SJCRH30 (cell line): ENCODE measurements around the gene PNPLA7. TPM values are rescaled to one million over a fixed set of nuclear protein-coding genes. Genes with fewer than 3 reads are reported as not detected.
"Not testable (repeated sequence)": the region's sequence is repeated elsewhere in the genome, so short reads cannot be mapped to it uniquely, and the experiment has no call there.

ENCODE experiments used
- DNase-seq, 2 experiments: peaks; one replicate each; pipeline ENCODE4 v3.0.0-alpha.2; 2015 to 2020
- H3K27ac ChIP-seq: fragments of 250-450 bp; sonication (Bioruptor Pico); 2 replicates; pipeline ENCODE4 v1.5.1; 2020; ENCODE audit warnings: mild to moderate bottlenecking, moderate library complexity
- H3K27me3 ChIP-seq: fragments of 250-450 bp; sonication (Bioruptor Pico); 2 replicates; pipeline ENCODE4 v1.5.1; 2020; ENCODE audit warnings: mild to moderate bottlenecking, moderate library complexity
- H3K36me3 ChIP-seq: fragments of 250-450 bp; sonication (Bioruptor Pico); 2 replicates; pipeline ENCODE4 v1.5.1; 2020; ENCODE audit warnings: mild to moderate bottlenecking, moderate library complexity
- H3K4me1 ChIP-seq: fragments of 250-450 bp; sonication (Bioruptor Pico); 2 replicates; pipeline ENCODE4 v1.5.1; 2020; ENCODE audit warnings: mild to moderate bottlenecking, moderate library complexity
- H3K4me3 ChIP-seq: fragments of 250-450 bp; sonication (Bioruptor Pico); 2 replicates; pipeline ENCODE4 v1.5.1; 2020; ENCODE audit warnings: mild to moderate bottlenecking, moderate library complexity
- H3K9me3 ChIP-seq: fragments of 250-450 bp; sonication (Bioruptor Pico); replicated peaks from 2 replicates; pipeline ENCODE4 v1.5.1; 2020; ENCODE audit warnings: mild to moderate bottlenecking, moderate library complexity
- total RNA-seq: library from RNA; depleted of rRNA; stranded (reverse); fragments of >200 nt; shearing (Covaris generic); gene quantifications from 2 replicates; pipeline ENCODE4 v1.2.3, GENCODE V29; 2014

Gene PNPLA7
- total RNA-seq, 1 experiment from 2014 or later: 0.14 TPM

- Histone ChIP-seq H3K9me3 (no peaks in the 10 kb centered on the region), H3K36me3 (no peaks in the 10 kb centered on the region), H3K27ac (no peak overlapping the region), H3K27me3 (no peaks in the 10 kb centered on the region), H3K4me3 (no peak overlapping the region), H3K4me1 (no peaks in the 10 kb centered on the region)
- DNase-seq: no peak
Measured at GRCh38 chr9:137540536-137540935, 9.7 kb downstream of the PNPLA7 start.

GRCh38 chr9:137538058-137538457 is 12.1 kb downstream of the PNPLA7 start:
- H3K4me3 ChIP-seq: no peak overlapping the region
- no peak for DNase-seq
- H3K4me1 ChIP-seq: no peaks in the 10 kb centered on the region
- no peaks in the 10 kb centered on the region for H3K27me3 ChIP-seq
- H3K9me3 ChIP-seq: no peaks in the 10 kb centered on the region
- no peaks in the 10 kb centered on the region for H3K36me3 ChIP-seq
- no peak overlapping the region for H3K27ac ChIP-seq

- not testable (repeated sequence) for H3K4me3 ChIP-seq, H3K36me3 ChIP-seq, H3K9me3 ChIP-seq, DNase-seq, H3K4me1 ChIP-seq, H3K27ac ChIP-seq, H3K27me3 ChIP-seq
Measured at GRCh38 chr9:137536594-137537131, 13.5 kb downstream of the PNPLA7 start.

- Histone ChIP-seq H3K27ac (no peak overlapping the region), H3K4me1 (peaks cover 10% of the 10 kb centered on the region; the same call in 1 of the 2 replicates), H3K9me3 (no peaks in the 10 kb centered on the region), H3K36me3 (no peaks in the 10 kb centered on the region), H3K27me3 (no peaks in the 10 kb centered on the region), H3K4me3 (no peak overlapping the region)
- DNase-seq: no peak
Measured at GRCh38 chr9:137535120-137535428, 15.1 kb downstream of the PNPLA7 start.

- no peak overlapping the region for H3K27ac ChIP-seq
Measured at GRCh38 chr9:137534256-137535119, 15.7 kb downstream of the PNPLA7 start.

GRCh38 chr9:137532891-137533468 is 17.2 kb downstream of the PNPLA7 start:
- H3K27me3 ChIP-seq, H3K36me3 ChIP-seq, DNase-seq, H3K27ac ChIP-seq, H3K9me3 ChIP-seq, H3K4me3 ChIP-seq: not testable (repeated sequence)
- peaks cover 10% of the 10 kb centered on the region; the same call in 1 of the 2 replicates for H3K4me1 ChIP-seq

More at GRCh38 chr9:137534256-137535119, 15.7 kb downstream of the PNPLA7 start:
- H3K36me3 ChIP-seq: no peaks in the 10 kb centered on the region
- no peaks in the 10 kb centered on the region for H3K9me3 ChIP-seq
- peak; percentile 44 to 77 for DNase-seq
- H3K4me3 ChIP-seq: no peak overlapping the region
- H3K27me3 ChIP-seq: no peaks in the 10 kb centered on the region
- H3K4me1 ChIP-seq: peaks cover 10% of the 10 kb centered on the region; the same call in 1 of the 2 replicates

GRCh38 chr9:137531099-137531765 is 19.0 kb downstream of the PNPLA7 start:
- Histone ChIP-seq H3K4me1 (peaks cover 10% of the 10 kb centered on the region; the same call in 1 of the 2 replicates), H3K4me3 (no peak overlapping the region), H3K27ac (no peak overlapping the region), H3K36me3 (no peaks in the 10 kb centered on the region), H3K27me3 (no peaks in the 10 kb centered on the region), H3K9me3 (no peaks in the 10 kb centered on the region)
- peak; percentile 61 to 66 for DNase-seq

- Histone ChIP-seq H3K4me1 (peaks cover 10% of the 10 kb centered on the region; the same call in 1 of the 2 replicates), H3K27me3 (no peaks in the 10 kb centered on the region), H3K9me3 (no peaks in the 10 kb centered on the region), H3K36me3 (no peaks in the 10 kb centered on the region), H3K4me3 (no peak overlapping the region), H3K27ac (no peak overlapping the region)
- DNase-seq: no peak
Measured at GRCh38 chr9:137530331-137530730, 19.9 kb downstream of the PNPLA7 start.

GRCh38 chr9:137524981-137525317 is 25.3 kb downstream of the PNPLA7 start:
- H3K4me3 ChIP-seq: no peak overlapping the region
- no peak overlapping the region for H3K27ac ChIP-seq
- H3K9me3 ChIP-seq: no peaks in the 10 kb centered on the region
- H3K27me3 ChIP-seq: no peaks in the 10 kb centered on the region
- no peaks in the 10 kb centered on the region for H3K4me1 ChIP-seq
- no peaks in the 10 kb centered on the region for H3K36me3 ChIP-seq
- DNase-seq: no peak

GRCh38 chr9:137524161-137524980 is 25.8 kb downstream of the PNPLA7 start:
- Histone ChIP-seq H3K4me1 (no peaks in the 10 kb centered on the region), H3K27ac (no peak overlapping the region), H3K4me3 (no peak overlapping the region), H3K36me3 (no peaks in the 10 kb centered on the region), H3K27me3 (no peaks in the 10 kb centered on the region), H3K9me3 (no peaks in the 10 kb centered on the region)
- no peak for DNase-seq

- no peak overlapping the region for H3K4me3 ChIP-seq
- H3K27ac ChIP-seq: no peak overlapping the region
- no peaks in the 10 kb centered on the region for H3K9me3 ChIP-seq
- no peaks in the 10 kb centered on the region for H3K27me3 ChIP-seq
- no peaks in the 10 kb centered on the region for H3K4me1 ChIP-seq
- no peak for DNase-seq
- no peaks in the 10 kb centered on the region for H3K36me3 ChIP-seq
Measured at GRCh38 chr9:137522746-137523455, 27.3 kb downstream of the PNPLA7 start.

GRCh38 chr9:137521405-137521985 is 28.7 kb downstream of the PNPLA7 start:
- no peaks in the 10 kb centered on the region for H3K9me3 ChIP-seq
- H3K36me3 ChIP-seq: no peaks in the 10 kb centered on the region
- no peak overlapping the region for H3K4me3 ChIP-seq
- no peaks in the 10 kb centered on the region for H3K27me3 ChIP-seq
- H3K27ac ChIP-seq: no peak overlapping the region
- H3K4me1 ChIP-seq: no peaks in the 10 kb centered on the region
- DNase-seq: no peak

- no peaks in the 10 kb centered on the region for H3K9me3 ChIP-seq
- H3K4me1 ChIP-seq: no peaks in the 10 kb centered on the region
- H3K4me3 ChIP-seq: no peak overlapping the region
- no peaks in the 10 kb centered on the region for H3K36me3 ChIP-seq
- no peak for DNase-seq
- H3K27ac ChIP-seq: no peak overlapping the region
- no peaks in the 10 kb centered on the region for H3K27me3 ChIP-seq
Measured at GRCh38 chr9:137520614-137521404, 29.4 kb downstream of the PNPLA7 start.
